B cell (primary cell): ENCODE data around the gene ATL1.

Source experiments
- CTCF ChIP-seq: fragments of 200-600 bp; IDR thresholded peaks from one replicate; pipeline ENCODE4 v1.8.0; 2022; ENCODE audit warnings: antibody characterized with exemption, mild to moderate bottlenecking
- EZH2 ChIP-seq: IDR thresholded peaks from 2 replicates; pipeline ENCODE4 v1.6.1; 2012; ENCODE audit warnings: borderline replicate concordance, low read depth, mild to moderate bottlenecking, moderate library complexity, low read length; ENCODE audit not compliant: insufficient read depth, poor library complexity, severe bottlenecking

GRCh38 chr14:50533241-50533705 lies 26.7 kb upstream of the ATL1 start:
- TF ChIP-seq CTCF (no peak), EZH2 (no peak)
